ENCODE measurements around the gene SFXN3. TPM values are rescaled to one million over a fixed set of nuclear protein-coding genes. Genes with fewer than 3 reads are reported as not detected.
A peak's percentile ranks its signal among the peaks of the same experiment; 100 is the strongest.

Gene SFXN3
- total RNA-seq, 1 donor from 2014 or later: 17.1 TPM

- Mint-ChIP-seq H3K27ac (no peak overlapping the region), H3K4me3 (peak overlapping the region; percentile 97), H3K27me3 (ENCODE audit: low read depth) (no peaks in the 10 kb centered on the region), H3K4me1 (peaks cover 24% of the 10 kb centered on the region), H3K36me3 (peaks cover 15% of the 10 kb centered on the region), H3K9me3 (no peaks in the 10 kb centered on the region)
- no peak for DNase-seq (ENCODE audit: low spot score in 2 of 2, unreplicated experiment in 2 of 2)
- TF ChIP-seq CTCF (IDR thresholded peaks at IDR 0.05; ENCODE audit: unreplicated experiment): no peak
These were observed 45.7 kb upstream of the SFXN3 start for GRCh38 chr10:100985336-100985735.

- no peak for DNase-seq (ENCODE audit: low spot score in 2 of 2, unreplicated experiment in 2 of 2)
- no peak for TF ChIP-seq CTCF (IDR thresholded peaks at IDR 0.05; ENCODE audit: unreplicated experiment)
These were observed 44.4 kb upstream of the SFXN3 start for GRCh38 chr10:100986623-100986951.

GRCh38 chr10:100986952-100987684 lies 43.9 kb upstream of the SFXN3 start, which contains the start of the genes MRPL43 and TWNK:
Gene MRPL43 (minus strand): TSS chr10:100987497. CDS start chr10:100987443, 54 bp downstream.
Gene TWNK (plus strand): TSS chr10:100987543. CDS start chr10:100988211, 668 bp downstream.
- peaks cover 24% of the 10 kb centered on the region for H3K4me1 Mint-ChIP-seq
- no peak for TF ChIP-seq CTCF (IDR thresholded peaks at IDR 0.05; ENCODE audit: unreplicated experiment)
- peaks cover 14% of the 10 kb centered on the region for H3K36me3 Mint-ChIP-seq
- H3K27me3 Mint-ChIP-seq (ENCODE audit: low read depth): no peaks in the 10 kb centered on the region
- peak within 1 kb of the TSS; percentile 97 for H3K27ac Mint-ChIP-seq
- peak in 1 of 2 experiments; percentile 84 for DNase-seq (ENCODE audit: low spot score in 2 of 2, unreplicated experiment in 2 of 2)
- H3K4me3 Mint-ChIP-seq: peak within 1 kb of the TSS; percentile 97
- H3K9me3 Mint-ChIP-seq: no peaks in the 10 kb centered on the region

More at GRCh38 chr10:100986623-100986951, 44.4 kb upstream of the SFXN3 start:
- Mint-ChIP-seq H3K36me3 (peaks cover 14% of the 10 kb centered on the region), H3K4me1 (peaks cover 24% of the 10 kb centered on the region), H3K9me3 (no peaks in the 10 kb centered on the region), H3K27ac (peak overlapping the region; percentile 97), H3K27me3 (ENCODE audit: low read depth) (no peaks in the 10 kb centered on the region), H3K4me3 (peak overlapping the region; percentile 97)

- peaks cover 24% of the 10 kb centered on the region for H3K4me1 Mint-ChIP-seq
- DNase-seq (ENCODE audit: low spot score in 2 of 2, unreplicated experiment in 2 of 2): no peak
- peak overlapping the region; percentile 97 for H3K4me3 Mint-ChIP-seq
- peaks cover 14% of the 10 kb centered on the region for H3K36me3 Mint-ChIP-seq
- peak overlapping the region; percentile 97 for H3K27ac Mint-ChIP-seq
- no peak for TF ChIP-seq CTCF (IDR thresholded peaks at IDR 0.05; ENCODE audit: unreplicated experiment)
- H3K9me3 Mint-ChIP-seq: no peaks in the 10 kb centered on the region
- no peaks in the 10 kb centered on the region for H3K27me3 Mint-ChIP-seq (ENCODE audit: low read depth)
These were observed 43.4 kb upstream of the SFXN3 start for GRCh38 chr10:100987685-100988049.

GRCh38 chr10:100988166-100988565 lies 42.9 kb upstream of the SFXN3 start:
- Mint-ChIP-seq H3K9me3 (no peaks in the 10 kb centered on the region), H3K36me3 (peaks cover 14% of the 10 kb centered on the region), H3K4me3 (peak overlapping the region; percentile 97), H3K4me1 (peaks cover 24% of the 10 kb centered on the region), H3K27ac (peak overlapping the region; percentile 97), H3K27me3 (ENCODE audit: low read depth) (no peaks in the 10 kb centered on the region)
- TF ChIP-seq CTCF (IDR thresholded peaks at IDR 0.05; ENCODE audit: unreplicated experiment): no peak
- DNase-seq (ENCODE audit: low spot score in 2 of 2, unreplicated experiment in 2 of 2): no peak
